Measurements from ENCODE around the gene TOGARAM2. TPM values are rescaled to one million over a fixed set of nuclear protein-coding genes. Genes with fewer than 3 reads are reported as not detected.

The TOGARAM2 gene
- total RNA-seq, 1 experiment from 2014 or later: 0.76 TPM

DNA sequence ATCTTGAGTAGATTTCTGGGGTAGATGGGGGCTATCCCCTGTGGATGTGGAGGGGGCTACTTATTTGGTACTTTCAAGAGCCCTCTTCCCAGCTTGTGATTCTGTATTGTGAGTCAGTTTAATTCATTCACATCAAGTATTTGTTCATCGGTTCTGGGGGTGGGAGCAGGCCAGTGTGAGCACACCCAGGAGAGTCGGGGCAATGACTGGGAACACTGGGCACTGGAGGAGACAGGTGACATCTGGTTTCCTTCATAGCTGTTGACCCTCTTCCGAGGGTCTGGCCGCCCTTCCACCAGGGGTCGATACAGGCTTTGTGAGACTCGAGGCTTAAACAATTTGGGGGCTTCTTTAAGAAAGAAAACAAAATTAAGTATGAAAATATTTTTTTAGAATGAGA, 2.5 kb upstream of the TOGARAM2 start:
- intact Hi-C loops (cut with micrococcal nuclease): no loop called here
- CTCF ChIA-PET: no interaction called here
- H3K4me2 ChIP-seq (ENCODE audit: low read length): no peak overlapping the region

More for the DNA sequence above, 2.5 kb upstream of the TOGARAM2 start:
- TF ChIP-seq RAD21 (IDR thresholded peaks at IDR 0.05; ENCODE audit: low read depth) (no peak), EGR1 (IDR thresholded peaks at IDR 0.05; ENCODE audit: low read depth) (no peak), SRF (IDR thresholded peaks at IDR 0.05; ENCODE audit: low read depth) (no peak), EZH2phosphoT487 (IDR thresholded peaks at IDR 0.05; ENCODE audit: borderline replicate concordance) (no peak), POLR2AphosphoS5 (IDR thresholded peaks at IDR 0.05; ENCODE audit: low read depth, low read length) (no peak)
- TF ChIP-seq, protein P1, sequence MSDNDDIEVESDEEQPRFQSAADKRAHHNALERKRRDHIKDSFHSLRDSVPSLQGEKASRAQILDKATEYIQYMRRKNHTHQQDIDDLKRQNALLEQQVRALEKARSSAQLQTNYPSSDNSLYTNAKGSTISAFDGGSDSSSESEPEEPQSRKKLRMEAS (IDR thresholded peaks at IDR 0.05): no peak
- TF ChIP-seq, protein P2, sequence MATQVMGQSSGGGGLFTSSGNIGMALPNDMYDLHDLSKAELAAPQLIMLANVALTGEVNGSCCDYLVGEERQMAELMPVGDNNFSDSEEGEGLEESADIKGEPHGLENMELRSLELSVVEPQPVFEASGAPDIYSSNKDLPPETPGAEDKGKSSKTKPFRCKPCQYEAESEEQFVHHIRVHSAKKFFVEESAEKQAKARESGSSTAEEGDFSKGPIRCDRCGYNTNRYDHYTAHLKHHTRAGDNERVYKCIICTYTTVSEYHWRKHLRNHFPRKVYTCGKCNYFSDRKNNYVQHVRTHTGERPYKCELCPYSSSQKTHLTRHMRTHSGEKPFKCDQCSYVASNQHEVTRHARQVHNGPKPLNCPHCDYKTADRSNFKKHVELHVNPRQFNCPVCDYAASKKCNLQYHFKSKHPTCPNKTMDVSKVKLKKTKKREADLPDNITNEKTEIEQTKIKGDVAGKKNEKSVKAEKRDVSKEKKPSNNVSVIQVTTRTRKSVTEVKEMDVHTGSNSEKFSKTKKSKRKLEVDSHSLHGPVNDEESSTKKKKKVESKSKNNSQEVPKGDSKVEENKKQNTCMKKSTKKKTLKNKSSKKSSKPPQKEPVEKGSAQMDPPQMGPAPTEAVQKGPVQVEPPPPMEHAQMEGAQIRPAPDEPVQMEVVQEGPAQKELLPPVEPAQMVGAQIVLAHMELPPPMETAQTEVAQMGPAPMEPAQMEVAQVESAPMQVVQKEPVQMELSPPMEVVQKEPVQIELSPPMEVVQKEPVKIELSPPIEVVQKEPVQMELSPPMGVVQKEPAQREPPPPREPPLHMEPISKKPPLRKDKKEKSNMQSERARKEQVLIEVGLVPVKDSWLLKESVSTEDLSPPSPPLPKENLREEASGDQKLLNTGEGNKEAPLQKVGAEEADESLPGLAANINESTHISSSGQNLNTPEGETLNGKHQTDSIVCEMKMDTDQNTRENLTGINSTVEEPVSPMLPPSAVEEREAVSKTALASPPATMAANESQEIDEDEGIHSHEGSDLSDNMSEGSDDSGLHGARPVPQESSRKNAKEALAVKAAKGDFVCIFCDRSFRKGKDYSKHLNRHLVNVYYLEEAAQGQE (IDR thresholded peaks at IDR 0.05; ENCODE audit: low read depth): no peak
- TF ChIP-seq, protein P3, sequence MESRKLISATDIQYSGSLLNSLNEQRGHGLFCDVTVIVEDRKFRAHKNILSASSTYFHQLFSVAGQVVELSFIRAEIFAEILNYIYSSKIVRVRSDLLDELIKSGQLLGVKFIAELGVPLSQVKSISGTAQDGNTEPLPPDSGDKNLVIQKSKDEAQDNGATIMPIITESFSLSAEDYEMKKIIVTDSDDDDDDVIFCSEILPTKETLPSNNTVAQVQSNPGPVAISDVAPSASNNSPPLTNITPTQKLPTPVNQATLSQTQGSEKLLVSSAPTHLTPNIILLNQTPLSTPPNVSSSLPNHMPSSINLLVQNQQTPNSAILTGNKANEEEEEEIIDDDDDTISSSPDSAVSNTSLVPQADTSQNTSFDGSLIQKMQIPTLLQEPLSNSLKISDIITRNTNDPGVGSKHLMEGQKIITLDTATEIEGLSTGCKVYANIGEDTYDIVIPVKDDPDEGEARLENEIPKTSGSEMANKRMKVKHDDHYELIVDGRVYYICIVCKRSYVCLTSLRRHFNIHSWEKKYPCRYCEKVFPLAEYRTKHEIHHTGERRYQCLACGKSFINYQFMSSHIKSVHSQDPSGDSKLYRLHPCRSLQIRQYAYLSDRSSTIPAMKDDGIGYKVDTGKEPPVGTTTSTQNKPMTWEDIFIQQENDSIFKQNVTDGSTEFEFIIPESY (IDR thresholded peaks at IDR 0.05; ENCODE audit: extremely low read depth, insufficient replicate concordance, low read length): no peak
- Histone ChIP-seq H2AFZ (ENCODE audit: low read depth, low read length, poor library complexity, severe bottlenecking) (no peak overlapping the region), H3K4me3 (replicated peaks in 1 of 2; ENCODE audit: low read depth in 1 of 2, low read length in 2 of 2) (no peak overlapping the region), H3K27me3 (ENCODE audit: insufficient read depth, low read length) (no peaks in the 10 kb centered on the region), H3K36me3 (ENCODE audit: control insufficient read depth in 1 of 2, insufficient read depth in 2 of 2, low read length in 2 of 2) (no peaks in the 10 kb centered on the region), H3K79me2 (ENCODE audit: insufficient read depth, low read length) (no peaks in the 10 kb centered on the region), H3K4me1 (ENCODE audit: control insufficient read depth in 1 of 2, insufficient read depth in 2 of 2, low read length in 2 of 2) (peaks cover 0 to 12% of the 10 kb centered on the region in 2 experiments; a peak in 1 of 4 replicates), H4K20me1 (ENCODE audit: insufficient read depth) (no peaks in the 10 kb centered on the region), H3K9ac (ENCODE audit: low read length) (no peak overlapping the region), H3K27ac (ENCODE audit: low read depth, low read length) (no peak overlapping the region), H3K9me2 (ENCODE audit: insufficient read depth) (no peaks in the 10 kb centered on the region), H3K9me3 (ENCODE audit: control insufficient read depth in 1 of 2, insufficient read depth in 1 of 2, low read depth in 1 of 2, low read length in 2 of 2) (no peaks in the 10 kb centered on the region; a peak in 1 of 4 replicates)
- POLR2A ChIA-PET: no interaction called here
- ATAC-seq (no peak), DNase-seq (ENCODE audit: low read depth, low spot score) (no peak)
- no TSS peak for BruUV-seq (replicated peaks)
- RAD21 ChIA-PET (ENCODE audit: low non-redundant PET in 1 of 2, low total read pairs in 2 of 2, uncharacterized antibody in 2 of 2, unreplicated experiment in 2 of 2): interaction anchor here in 1 of 2 experiments (0.6 kb wide), 1 partner anchor 258 kb away, joined by 3 read pairs; no protein-coding TSS in a partner anchor
